Stimulated activated CD4-positive, alpha-beta T cell treated with anti-CD3 and anti-CD28 coated beads, Interleukin-15, amount 100 ng/mL, for 48 hours (primary cell): Measurements from ENCODE around the gene SMIM8.

Source experiments
- DNase-seq, 2 donors: peaks; one replicate each; pipeline ENCODE4 v3.0.0-alpha.2; 2020; ENCODE audit warnings: low read depth in 2 of 2

Gene SMIM8

DNA sequence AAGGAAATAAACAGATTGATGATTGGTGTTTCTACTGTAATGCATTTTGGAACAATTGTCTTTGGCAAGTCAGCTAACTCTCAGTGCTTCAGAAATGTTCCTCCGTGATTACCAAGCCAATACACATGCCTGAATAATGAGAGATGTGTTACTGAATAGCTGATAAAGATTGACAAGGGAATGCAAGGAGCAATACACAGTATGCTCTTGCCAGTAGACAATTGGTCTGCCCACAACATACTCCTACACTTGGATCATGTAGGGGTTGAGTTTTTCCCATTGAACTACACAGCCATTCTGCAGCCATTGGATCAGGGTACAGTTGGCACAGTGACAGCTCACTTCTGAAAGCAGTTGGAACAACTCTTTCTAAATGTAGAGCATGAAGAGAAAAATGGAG lies 12.3 kb downstream of the SMIM8 start:
- DNase-seq = no peak

- no peak for DNase-seq
Measured at GRCh38 chr6:87336367-87336766, 14.0 kb downstream of the SMIM8 start.

DNA sequence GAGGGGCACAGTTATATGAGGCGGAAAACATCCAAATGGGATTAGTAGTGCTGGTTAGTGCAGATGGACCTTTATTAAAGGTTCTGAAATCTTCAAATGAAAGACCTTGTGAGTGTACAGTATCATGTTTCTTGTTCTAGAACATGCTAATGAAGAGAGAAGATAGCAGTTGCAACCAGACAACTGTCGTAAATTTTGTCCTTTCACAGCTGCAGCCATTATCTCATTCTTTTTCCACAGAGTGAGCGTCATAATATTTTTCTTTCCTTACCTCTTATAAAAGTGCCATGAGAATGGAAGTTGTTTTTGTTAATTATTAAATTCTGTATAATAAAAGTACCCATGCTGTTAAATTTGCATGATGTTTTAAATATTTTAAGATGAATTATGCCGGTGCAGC lies 17.8 kb downstream of the SMIM8 start:
- no peak for DNase-seq

DNA sequence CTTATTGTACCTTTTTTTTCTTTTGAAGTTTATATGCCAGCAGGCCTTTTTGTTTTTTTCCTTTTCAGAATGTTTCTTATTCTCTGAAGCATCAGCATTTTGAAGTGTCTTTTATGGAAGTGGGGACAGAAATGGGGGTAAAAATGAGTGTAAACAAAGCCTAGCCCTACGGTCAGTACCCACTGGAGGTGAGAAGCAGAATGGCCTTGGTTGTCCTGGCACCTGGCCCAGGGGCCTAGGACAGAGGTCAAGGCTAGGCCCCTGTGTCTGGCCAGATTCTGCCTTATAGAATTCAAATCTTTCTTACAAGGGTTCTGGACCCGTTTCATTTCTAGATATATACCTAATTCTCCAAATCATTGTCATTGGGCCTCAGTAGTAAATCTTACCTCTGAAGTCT lies 18.8 kb downstream of the SMIM8 start:
- no peak for DNase-seq

GRCh38 chr6:87341899-87342298 lies 19.5 kb downstream of the SMIM8 start:
- no peak for DNase-seq

DNA sequence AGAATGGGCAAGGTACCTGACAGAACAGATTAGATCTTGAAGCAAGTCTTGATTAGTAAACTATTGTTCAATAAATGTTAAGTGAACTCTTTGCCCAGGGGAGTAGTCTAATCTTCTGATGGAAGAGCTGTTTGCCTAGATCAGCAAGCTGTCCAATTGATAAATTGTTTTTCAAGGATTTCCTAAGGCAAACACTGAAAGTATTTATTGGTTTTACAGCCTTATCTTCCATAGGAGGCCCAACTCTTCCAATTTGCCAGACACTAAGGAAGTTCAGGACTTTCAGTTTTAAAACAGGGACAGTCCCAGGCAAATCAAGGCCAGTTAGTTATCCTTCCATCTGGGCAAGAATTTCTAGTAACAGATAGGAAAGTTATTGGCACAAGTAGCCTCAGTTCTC lies 20.4 kb downstream of the SMIM8 start:
- DNase-seq = no peak

- DNase-seq = no peak
Measured at GRCh38 chr6:87344731-87345130, 22.3 kb downstream of the SMIM8 start, which contains the start of gene C6orf163. C6orf163 (plus strand) TSS chr6:87344813; CDS start chr6:87345100, 287 bp downstream.

GRCh38 chr6:87346700-87347099 lies 24.3 kb downstream of the SMIM8 start:
- DNase-seq = no peak

DNA sequence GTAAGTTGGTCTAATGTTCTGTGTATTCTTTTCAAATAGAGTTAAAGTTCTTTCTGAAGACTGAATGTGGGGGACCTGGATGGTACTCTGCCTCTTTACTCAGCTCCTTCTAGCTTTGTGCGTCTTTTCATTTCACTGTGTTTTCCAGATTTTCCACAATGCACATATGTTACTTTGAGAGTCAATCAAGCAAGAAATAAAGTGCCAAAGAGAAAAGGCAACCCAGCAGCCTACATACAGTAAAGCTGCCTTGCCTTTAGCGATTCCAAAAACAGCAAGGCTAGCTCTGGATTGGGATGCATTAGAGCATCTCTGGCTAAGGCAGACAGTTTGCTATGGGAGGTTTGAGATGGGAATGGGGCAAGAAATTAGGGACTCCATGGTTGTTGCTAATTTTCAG lies 27.5 kb downstream of the SMIM8 start:
- DNase-seq = no peak

- DNase-seq = no peak
Measured at GRCh38 chr6:87350516-87350915, 28.1 kb downstream of the SMIM8 start.

GRCh38 chr6:87351583-87351982 lies 29.2 kb downstream of the SMIM8 start:
- no peak for DNase-seq

DNA sequence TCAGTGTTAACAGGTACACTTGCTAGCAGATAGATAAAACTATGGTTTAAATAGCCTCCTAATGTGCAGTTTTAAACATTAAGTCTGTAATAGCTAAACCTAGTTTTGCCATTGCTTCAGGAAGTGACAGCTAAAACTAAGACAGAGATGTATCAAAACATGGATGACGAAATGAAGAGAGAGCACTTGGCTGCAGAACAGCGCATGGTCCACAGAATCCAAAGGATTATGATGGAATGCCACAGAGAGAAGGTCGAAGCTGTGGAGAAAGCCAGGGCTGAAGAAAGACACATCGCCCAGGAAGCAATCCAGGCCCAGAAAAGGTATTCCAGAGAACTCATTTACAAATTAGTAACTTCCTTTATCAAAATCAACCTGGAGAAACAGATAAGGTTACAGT lies 33.8 kb downstream of the SMIM8 start:
- DNase-seq = no peak

DNA sequence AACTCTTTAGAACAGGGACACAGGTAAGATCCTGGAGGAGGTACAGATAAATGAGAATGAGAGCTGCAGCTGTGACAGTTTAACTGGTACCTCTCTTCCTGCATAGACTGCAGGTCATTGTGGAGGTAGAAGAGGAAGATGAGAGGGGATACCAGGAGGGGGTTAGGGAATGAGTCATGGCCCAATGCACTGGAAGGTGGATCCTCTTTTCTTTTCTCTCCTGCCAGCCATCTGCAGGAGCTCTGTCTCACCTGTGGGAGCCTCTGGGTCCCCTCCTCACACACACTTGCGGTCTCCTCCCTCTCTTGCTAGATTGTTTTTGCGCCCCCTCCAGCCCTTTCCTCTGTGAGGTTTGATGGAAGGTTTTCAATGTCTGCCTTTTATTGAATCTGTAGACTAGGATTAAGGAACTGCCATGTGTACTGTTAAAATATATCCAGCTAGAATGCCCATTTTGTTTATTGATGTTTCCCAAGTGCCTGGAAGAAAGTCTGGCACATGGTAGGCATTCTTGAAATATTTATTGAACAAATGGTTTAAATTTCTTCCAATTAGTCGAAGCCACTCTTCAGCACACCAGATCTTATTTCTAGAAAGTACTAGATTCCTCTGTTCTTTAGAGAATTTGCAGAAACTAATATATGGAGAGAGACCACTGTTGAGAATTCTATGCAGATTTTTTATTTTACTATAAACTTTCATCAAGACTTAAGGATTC lies 35.2 kb downstream of the SMIM8 start:
- DNase-seq = no peak

- no peak for DNase-seq
Measured at GRCh38 chr6:87364602-87365252, 42.3 kb downstream of the SMIM8 start.

- DNase-seq = no peak
Measured at GRCh38 chr6:87366072-87366827, 43.9 kb downstream of the SMIM8 start.

GRCh38 chr6:87366899-87367298 lies 44.5 kb downstream of the SMIM8 start:
- DNase-seq = no peak

DNA sequence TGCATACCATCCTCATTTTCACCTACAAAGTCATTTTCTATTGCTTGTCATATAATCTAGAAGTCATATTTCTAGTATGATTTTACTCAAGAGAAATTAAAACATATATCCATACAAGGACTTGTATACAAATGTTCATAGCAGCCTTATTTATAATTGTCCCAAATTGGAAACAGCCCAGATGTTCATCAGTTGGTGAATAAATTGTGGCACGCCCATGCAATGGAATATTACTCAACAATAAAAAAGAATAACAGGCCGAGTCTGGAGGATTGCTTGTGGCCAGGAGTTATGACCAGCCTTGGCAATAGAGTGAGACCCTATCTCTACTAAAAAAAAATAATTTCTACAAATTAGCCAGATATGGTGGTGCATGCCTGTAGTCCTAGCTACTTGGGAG lies 51.0 kb downstream of the SMIM8 start:
- no peak for DNase-seq

DNA sequence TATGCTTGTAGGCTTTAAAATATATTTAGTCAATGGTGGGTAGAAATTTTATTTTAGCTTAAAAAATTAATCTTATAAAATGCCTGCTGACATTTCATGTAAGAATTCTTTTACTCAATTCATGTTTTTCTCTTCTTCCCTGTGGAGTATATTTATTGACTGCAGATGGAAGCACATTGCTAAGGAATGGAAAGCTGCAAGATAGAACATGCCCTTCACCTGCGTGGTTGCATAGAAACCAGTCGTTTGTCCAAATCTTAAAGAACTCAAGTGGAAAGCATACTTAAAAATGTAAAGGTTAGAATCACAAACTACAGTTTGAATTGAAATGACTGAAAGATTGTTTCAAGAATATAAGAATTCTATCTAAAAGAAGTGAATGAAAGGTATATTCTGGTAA lies 52.9 kb downstream of the SMIM8 start:
- no peak for DNase-seq

GRCh38 chr6:87376643-87377042 lies 54.3 kb downstream of the SMIM8 start:
- no peak for DNase-seq

- no peak for DNase-seq
Measured at GRCh38 chr6:87378947-87379346, 56.6 kb downstream of the SMIM8 start.

- DNase-seq = no peak
Measured at GRCh38 chr6:87382861-87383260, 60.5 kb downstream of the SMIM8 start.

- DNase-seq = no peak
Measured at GRCh38 chr6:87384038-87384437, 61.6 kb downstream of the SMIM8 start.

DNA sequence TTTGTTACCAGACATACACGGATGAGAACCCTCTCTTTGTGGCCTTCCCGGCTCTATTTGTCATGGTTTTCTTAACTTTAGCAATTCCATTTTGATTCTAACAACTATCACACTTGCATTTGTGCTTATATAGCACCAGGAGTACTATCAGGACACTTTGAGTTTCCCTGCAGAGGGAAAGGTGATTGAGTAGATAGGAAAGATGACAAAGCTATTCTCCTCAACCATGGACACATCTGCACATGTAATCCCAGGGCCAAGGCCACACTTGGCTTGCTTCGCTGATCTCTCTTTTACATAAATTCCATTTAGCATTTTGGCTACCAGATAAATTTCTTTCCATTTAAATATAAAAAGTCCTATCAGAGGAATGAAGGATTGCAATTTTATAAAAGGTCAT lies 62.1 kb downstream of the SMIM8 start:
- DNase-seq = no peak
